Astrocyte (in vitro differentiated cells and primary cell): ENCODE data around the gene SRSF7.
"Not testable (repeated sequence)": the region's sequence is repeated elsewhere in the genome, so short reads cannot be mapped to it uniquely, and the experiment has no call there.

Source experiments
- CTCF ChIP-seq: IDR thresholded peaks from 2 replicates; pipeline ENCODE4 v1.5.1; 2011; ENCODE audit warnings: low read depth, mild to moderate bottlenecking, inconsistent platforms, low read length, moderate library complexity; ENCODE audit not compliant: insufficient read depth
- EZH2 ChIP-seq: IDR thresholded peaks from 2 replicates; pipeline ENCODE4 v1.6.1; 2012; ENCODE audit warnings: mild to moderate bottlenecking, low read length, inconsistent platforms; ENCODE audit not compliant: insufficient read depth

DNA sequence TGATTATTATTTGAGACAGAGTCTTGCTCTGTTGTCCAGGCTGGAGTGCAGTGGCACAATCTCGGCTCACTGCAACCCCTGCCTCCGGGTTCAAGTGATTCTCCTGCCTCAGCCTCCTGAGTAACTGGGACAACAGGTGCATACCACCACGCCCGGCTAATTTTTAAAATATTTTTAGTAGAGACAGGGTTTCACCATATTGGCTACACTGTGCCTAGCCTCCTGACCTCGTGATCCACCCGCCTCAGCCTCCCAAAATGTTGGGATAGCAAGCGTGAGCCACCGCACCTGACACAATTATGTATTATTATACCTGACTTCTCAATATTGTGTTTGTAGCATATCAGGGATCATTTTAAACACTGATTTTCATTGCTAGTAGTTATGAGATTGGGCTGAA is 41.2 kb upstream of the SRSF7 start:
- TF ChIP-seq EZH2, CTCF: not testable (repeated sequence)
